Measurements from ENCODE around the gene RFT1. TPM values are rescaled to one million over a fixed set of nuclear protein-coding genes. Genes with fewer than 3 reads are reported as not detected.

Gene RFT1
- total and polyA plus RNA-seq, 2 of the 13 experiments (the other 11 are each of a cell fraction or from before 2014, with no cell fraction given), result 23.2 to 37.0 TPM

- FAIRE-seq (no peak), ATAC-seq (peak; percentile 74)
- TSS peak; percentile 78 for BruUV-seq (replicated peaks)
- no peak for TF ChIP-seq ZFAT (CRISPR knock-in tag; conservative IDR thresholded peaks at IDR 0.05)
- no peak for TF ChIP-seq HHEX (CRISPR knock-in tag; IDR thresholded peaks at IDR 0.05)
- no peak for TF ChIP-seq ZNF75D (CRISPR knock-in tag; IDR thresholded peaks at IDR 0.05; ENCODE audit: borderline replicate concordance)
- no peak for TF ChIP-seq ZKSCAN8 (CRISPR knock-in tag; IDR thresholded peaks at IDR 0.05; ENCODE audit: borderline replicate concordance)
- TF ChIP-seq, protein P1, sequence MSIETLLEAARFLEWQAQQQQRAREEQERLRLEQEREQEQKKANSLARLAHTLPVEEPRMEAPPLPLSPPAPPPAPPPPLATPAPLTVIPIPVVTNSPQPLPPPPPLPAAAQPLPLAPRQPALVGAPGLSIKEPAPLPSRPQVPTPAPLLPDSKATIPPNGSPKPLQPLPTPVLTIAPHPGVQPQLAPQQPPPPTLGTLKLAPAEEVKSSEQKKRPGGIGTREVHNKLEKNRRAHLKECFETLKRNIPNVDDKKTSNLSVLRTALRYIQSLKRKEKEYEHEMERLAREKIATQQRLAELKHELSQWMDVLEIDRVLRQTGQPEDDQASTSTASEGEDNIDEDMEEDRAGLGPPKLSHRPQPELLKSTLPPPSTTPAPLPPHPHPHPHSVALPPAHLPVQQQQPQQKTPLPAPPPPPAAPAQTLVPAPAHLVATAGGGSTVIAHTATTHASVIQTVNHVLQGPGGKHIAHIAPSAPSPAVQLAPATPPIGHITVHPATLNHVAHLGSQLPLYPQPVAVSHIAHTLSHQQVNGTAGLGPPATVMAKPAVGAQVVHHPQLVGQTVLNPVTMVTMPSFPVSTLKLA (IDR thresholded peaks at IDR 0.05), result no peak
- no peak for TF ChIP-seq ADNP (CRISPR knock-in tag; IDR thresholded peaks at IDR 0.05)
- TF ChIP-seq ONECUT2 (CRISPR knock-in tag; IDR thresholded peaks at IDR 0.05), result no peak
- TF ChIP-seq, protein P2, sequence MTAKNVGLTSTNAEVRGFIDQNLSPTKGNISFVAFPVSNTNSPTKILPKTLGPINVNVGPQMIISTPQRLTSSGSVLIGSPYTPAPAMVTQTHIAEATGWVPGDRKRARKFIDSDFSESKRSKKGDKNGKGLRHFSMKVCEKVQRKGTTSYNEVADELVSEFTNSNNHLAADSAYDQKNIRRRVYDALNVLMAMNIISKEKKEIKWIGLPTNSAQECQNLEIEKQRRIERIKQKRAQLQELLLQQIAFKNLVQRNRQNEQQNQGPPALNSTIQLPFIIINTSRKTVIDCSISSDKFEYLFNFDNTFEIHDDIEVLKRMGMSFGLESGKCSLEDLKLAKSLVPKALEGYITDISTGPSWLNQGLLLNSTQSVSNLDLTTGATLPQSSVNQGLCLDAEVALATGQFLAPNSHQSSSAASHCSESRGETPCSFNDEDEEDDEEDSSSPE (CRISPR knock-in tag; IDR thresholded peaks at IDR 0.05), result peak; percentile 48
- TF ChIP-seq ARNTL (CRISPR knock-in tag; IDR thresholded peaks at IDR 0.05), result no peak
- TF ChIP-seq TOPORS (CRISPR knock-in tag; IDR thresholded peaks at IDR 0.05), result no peak
- no peak for TF ChIP-seq ZMYM2 (CRISPR knock-in tag; IDR thresholded peaks at IDR 0.05)
- no peak; the same call in 1 of the 2 replicates for TF ChIP-seq GATAD1 (CRISPR knock-in tag; IDR thresholded peaks at IDR 0.05)
- TF ChIP-seq ZNF800 (CRISPR knock-in tag; IDR thresholded peaks at IDR 0.05), result 0 out of 2 replicates have a peak, but pooled peaks have one; percentile 34
- no peak for TF ChIP-seq ISX (CRISPR knock-in tag; conservative IDR thresholded peaks at IDR 0.05)
- TF ChIP-seq ZNF644 (CRISPR knock-in tag; IDR thresholded peaks at IDR 0.05; ENCODE audit: low read depth), result no peak
- no peak for TF ChIP-seq ZBTB7B (CRISPR knock-in tag; IDR thresholded peaks at IDR 0.05)
- TF ChIP-seq SRY (CRISPR knock-in tag; IDR thresholded peaks at IDR 0.05), result peak; percentile 62; the same call in 1 of the 2 replicates
- TF ChIP-seq HNRNPK (IDR thresholded peaks at IDR 0.05; ENCODE audit: low read depth, low read length, poor library complexity, severe bottlenecking), result peak; percentile 45
- TF ChIP-seq ZNF101 (CRISPR knock-in tag; IDR thresholded peaks at IDR 0.05; ENCODE audit: borderline replicate concordance, low read depth), result no peak
- TF ChIP-seq POLR2AphosphoS5 (IDR thresholded peaks at IDR 0.05; ENCODE audit: low read depth, low read length), result peak; percentile 72
- TF ChIP-seq ZNF878 (CRISPR knock-in tag; IDR thresholded peaks at IDR 0.05), result no peak
Observed at GRCh38 chr3:53160660-53161449, 30.6 kb upstream of the RFT1 start, which contains the start of gene PRKCD. TSS of gene PRKCD (plus strand) at chr3:53161209. CDS start at chr3:53178423, 17,214 bp downstream.

More at GRCh38 chr3:53160660-53161449, 30.6 kb upstream of the RFT1 start, which contains the start of gene PRKCD:
- no CpG with 5 or more reads among the region's 88 CpGs for WGBS (ENCODE audit: low lambda C conversion rate)
- H2AFZ ChIP-seq (ENCODE audit: low read length), result no peak within 1 kb of the TSS
- H3K9me3 ChIP-seq (ENCODE audit: low read length), result no peaks in the 10 kb centered on the region
- H3K4me1 ChIP-seq (ENCODE audit: insufficient read depth, low read length), result peaks cover 67% of the 10 kb centered on the region
- peaks cover 0 to 2% of the 10 kb centered on the region in 2 experiments; a peak in 2 of 5 replicates for H3K36me3 ChIP-seq (replicated peaks in 1 of 2; ENCODE audit: control insufficient read depth in 1 of 2, insufficient read depth in 2 of 2, low read length in 2 of 2)
- H3K4me2 ChIP-seq (ENCODE audit: low read depth, low read length), result peak within 1 kb of the TSS; percentile 99
- intact Hi-C loops (cut with micrococcal nuclease; ENCODE audit: unreplicated experiment) (no loop called here), in situ Hi-C loops (cut with HindIII; ENCODE audit: extremely low pct_ligation_motif_present, low pct_unique_long_range_greater_than_20kb) (no loop called here)
- peaks cover 19% of the 10 kb centered on the region for H3K79me2 ChIP-seq (ENCODE audit: insufficient read depth, low read length)
- CTCF ChIA-PET (ENCODE audit: low intra/inter-chr PET ratio, low total read pairs), result no interaction called here
- peak; percentile 54 for DNase-seq (ENCODE audit: low spot score)
- peak within 1 kb of the TSS; percentile 70 for H3K27ac ChIP-seq (ENCODE audit: extremely low read length, insufficient read depth, low read length)
- peak within 1 kb of the TSS; percentile 87 to 97 (median 94) for H3K4me3 ChIP-seq (replicated peaks in 1 of 3; ENCODE audit: insufficient read depth in 1 of 3, low read depth in 2 of 3, low read length in 3 of 3)
- H4K20me1 ChIP-seq (ENCODE audit: insufficient read depth, low read length), result peaks cover 3% of the 10 kb centered on the region
- H3K27me3 ChIP-seq (ENCODE audit: control insufficient read depth in 1 of 2, insufficient read depth in 2 of 2, low read length in 2 of 2), result peaks cover 0 to under 1% of the 10 kb centered on the region in 2 experiments; a peak in 1 of 5 replicates
- POLR2A ChIA-PET, result interaction anchor here (1.0 to 3.8 kb wide), 10 partner anchors 9 to 385 kb away, joined by 3 to 137 read pairs (median 9); partner anchors contain the start of gene RFT1
- H3K9ac ChIP-seq (ENCODE audit: insufficient read depth, low read depth, low read length), result peak within 1 kb of the TSS; percentile 87
